ENCODE measurements around the gene TMEM150A.

Gene TMEM150A

GRCh38 chr2:85628658-85629057, 26.2 kb upstream of the TMEM150A start:
- TF ChIP-seq TAF1 (IDR thresholded peaks at IDR 0.05; ENCODE audit: borderline replicate concordance, insufficient read depth, low read length) (no peak), FOXP2 (optimal IDR thresholded peaks at IDR 0.05; ENCODE audit: borderline replicate concordance, extremely low read depth, extremely low read length, insufficient read depth) (no peak), SIN3A (IDR thresholded peaks at IDR 0.05; ENCODE audit: borderline replicate concordance, insufficient read depth, low read length) (no peak), POLR2AphosphoS5 (IDR thresholded peaks at IDR 0.05; ENCODE audit: low read depth, low read length) (no peak)

GRCh38 chr2:85623991-85624390, 21.5 kb upstream of the TMEM150A start:
- TF ChIP-seq FOXP2 (optimal IDR thresholded peaks at IDR 0.05; ENCODE audit: borderline replicate concordance, extremely low read depth, extremely low read length, insufficient read depth) (no peak), POLR2AphosphoS5 (IDR thresholded peaks at IDR 0.05; ENCODE audit: low read depth, low read length) (no peak), TAF1 (IDR thresholded peaks at IDR 0.05; ENCODE audit: borderline replicate concordance, insufficient read depth, low read length) (no peak), SIN3A (IDR thresholded peaks at IDR 0.05; ENCODE audit: borderline replicate concordance, insufficient read depth, low read length) (no peak), REST (IDR thresholded peaks at IDR 0.05; ENCODE audit: insufficient read depth in 1 of 2, low read depth in 2 of 2, low read length in 2 of 2) (no peak)

- no peak for TF ChIP-seq TAF1 (IDR thresholded peaks at IDR 0.05; ENCODE audit: borderline replicate concordance, insufficient read depth, low read length)
- no peak for TF ChIP-seq FOXP2 (optimal IDR thresholded peaks at IDR 0.05; ENCODE audit: borderline replicate concordance, extremely low read depth, extremely low read length, insufficient read depth)
- no peak for TF ChIP-seq REST (IDR thresholded peaks at IDR 0.05; ENCODE audit: insufficient read depth in 1 of 2, low read depth in 2 of 2, low read length in 2 of 2)
- no peak for TF ChIP-seq POLR2AphosphoS5 (IDR thresholded peaks at IDR 0.05; ENCODE audit: low read depth, low read length)
- no peak for TF ChIP-seq SIN3A (IDR thresholded peaks at IDR 0.05; ENCODE audit: borderline replicate concordance, insufficient read depth, low read length)
Measured at GRCh38 chr2:85621338-85621737, 18.8 kb upstream of the TMEM150A start.

GRCh38 chr2:85619617-85620016, 17.1 kb upstream of the TMEM150A start:
- TF ChIP-seq TAF1 (IDR thresholded peaks at IDR 0.05; ENCODE audit: borderline replicate concordance, insufficient read depth, low read length), result no peak
- no peak for TF ChIP-seq POLR2AphosphoS5 (IDR thresholded peaks at IDR 0.05; ENCODE audit: low read depth, low read length)
- TF ChIP-seq SIN3A (IDR thresholded peaks at IDR 0.05; ENCODE audit: borderline replicate concordance, insufficient read depth, low read length), result no peak
- no peak for TF ChIP-seq REST (IDR thresholded peaks at IDR 0.05; ENCODE audit: insufficient read depth in 1 of 2, low read depth in 2 of 2, low read length in 2 of 2)
- no peak for TF ChIP-seq FOXP2 (optimal IDR thresholded peaks at IDR 0.05; ENCODE audit: borderline replicate concordance, extremely low read depth, extremely low read length, insufficient read depth)

- TF ChIP-seq SIN3A (IDR thresholded peaks at IDR 0.05; ENCODE audit: borderline replicate concordance, insufficient read depth, low read length) (no peak), FOXP2 (optimal IDR thresholded peaks at IDR 0.05; ENCODE audit: borderline replicate concordance, extremely low read depth, extremely low read length, insufficient read depth) (no peak), TAF1 (IDR thresholded peaks at IDR 0.05; ENCODE audit: borderline replicate concordance, insufficient read depth, low read length) (no peak)
Measured at GRCh38 chr2:85615413-85615728, 12.9 kb upstream of the TMEM150A start.

- TF ChIP-seq FOXP2 (optimal IDR thresholded peaks at IDR 0.05; ENCODE audit: borderline replicate concordance, extremely low read depth, extremely low read length, insufficient read depth), result no peak
- no peak for TF ChIP-seq TAF1 (IDR thresholded peaks at IDR 0.05; ENCODE audit: borderline replicate concordance, insufficient read depth, low read length)
- TF ChIP-seq POLR2AphosphoS5 (IDR thresholded peaks at IDR 0.05; ENCODE audit: low read depth, low read length), result no peak
- no peak for TF ChIP-seq SIN3A (IDR thresholded peaks at IDR 0.05; ENCODE audit: borderline replicate concordance, insufficient read depth, low read length)
- no peak for TF ChIP-seq REST (IDR thresholded peaks at IDR 0.05; ENCODE audit: insufficient read depth in 1 of 2, low read depth in 2 of 2, low read length in 2 of 2)
Measured at GRCh38 chr2:85613717-85614515, 11.4 kb upstream of the TMEM150A start.
